K562 (cell line): ENCODE measurements around the gene RO60. TPM values are rescaled to one million over a fixed set of nuclear protein-coding genes. Genes with fewer than 3 reads are reported as not detected.
A peak's percentile ranks its signal among the peaks of the same experiment; 100 is the strongest.

Source experiments
- CHD1 ChIP-seq: fragments of 200-600 bp; sonication (generic); IDR thresholded peaks from one replicate; pipeline ENCODE4 v1.6.1; 2012; ENCODE audit warnings: mild to moderate bottlenecking, moderate library complexity, low read length, inconsistent platforms
- CHD2 ChIP-seq: IDR thresholded peaks from 2 replicates; pipeline ENCODE4 v1.6.1; 2011; ENCODE audit warnings: low read depth, low read length
- KAT7 ChIP-seq: sonication (generic); formaldehyde crosslinking; IDR thresholded peaks from 2 replicates; pipeline ENCODE4 v1.8.0; 2022; ENCODE audit warnings: missing genetic modification reagents, mild to moderate bottlenecking, borderline replicate concordance
- KLF13 ChIP-seq: fragments of 450-650 bp; IDR thresholded peaks from 2 replicates; pipeline ENCODE4 v1.6.1; 2016; ENCODE audit warnings: missing genetic modification characterization, low read depth, mild to moderate bottlenecking, missing compliant biosample characterization, moderate library complexity, borderline replicate concordance
- KLF6 ChIP-seq: fragments of 250-450 bp; sonication (Bioruptor Pico); IDR thresholded peaks from 2 replicates; pipeline ENCODE4 v1.4.0; 2020; ENCODE audit warnings: mild to moderate bottlenecking, moderate library complexity, borderline replicate concordance
- MIER1 ChIP-seq: fragments of 450-650 bp; IDR thresholded peaks from 2 replicates; pipeline ENCODE4 v1.6.1; 2016; ENCODE audit warnings: antibody characterized with exemption, mild to moderate bottlenecking, low read depth
- TCF3 ChIP-seq: sonication (generic); formaldehyde crosslinking; IDR thresholded peaks from 2 replicates; pipeline ENCODE4 v1.4.0; 2020; ENCODE audit warnings: mild to moderate bottlenecking, missing genetic modification reagents
- XRCC3 ChIP-seq: fragments of 450-650 bp; IDR thresholded peaks from 2 replicates; pipeline ENCODE4 v1.6.1; 2017; ENCODE audit warnings: mild to moderate bottlenecking, moderate library complexity
- ZEB2 ChIP-seq: fragments of 450-650 bp; IDR thresholded peaks from 2 replicates; pipeline ENCODE4 v1.6.1; 2016
- ZNF217 ChIP-seq: sonication (generic); formaldehyde crosslinking; IDR thresholded peaks from 2 replicates; pipeline ENCODE4 v1.8.0; 2022; ENCODE audit warnings: mild to moderate bottlenecking, missing genetic modification reagents
- ZNF695 ChIP-seq: fragments of 450-650 bp; formaldehyde crosslinking; IDR thresholded peaks from 2 replicates; pipeline ENCODE4 v1.4.0; 2020; ENCODE audit warnings: mild to moderate bottlenecking, moderate library complexity
- ZSCAN29 ChIP-seq: fragments of 450-650 bp; IDR thresholded peaks from 2 replicates; pipeline ENCODE4 v1.6.1; 2017
- polyA plus RNA-seq, 8 experiments: library from polyadenylated mRNA; depleted of rRNA in 4 of 8; stranded (reverse) in 5 of 8; unstranded in 3 of 8; fragments of >200 nt; fragmentation: Nextera tagmentation in 2 of 8; fragmentation: Illumina TruSeq in 1 of 8; extraction: Ambion mirVana in 2 of 8; extraction: Trizol in 1 of 8; gene quantifications; 2 replicates each; pipeline versions ENCODE4 v1.2.1 to v1.2.3, GENCODE V29; 2011 to 2014; ENCODE audit warnings: inconsistent platforms in 1 of 8, missing spikeins in 1 of 8
- total RNA-seq, 7 experiments: library from RNA; depleted of rRNA in 6 of 7; stranded (reverse); fragments of >200 nt in 6 of 7; fragmentation: Illumina TruSeq in 2 of 7; extraction: Trizol in 2 of 7; gene quantifications; 2 replicates each; pipeline versions ENCODE4 v1.2.1 to v1.2.3, GENCODE V29; 2011 to 2021; ENCODE audit warnings: low replicate concordance in 1 of 7
- TF ChIP-seq, protein P1 (sequence below), 3 experiments: IDR thresholded peaks in 2 of 3; conservative IDR thresholded peaks in 1 of 3; 2 replicates each; pipeline ENCODE4 v1.5.1; 2011 to 2012; ENCODE audit warnings: low read length in 3 of 3, mild to moderate bottlenecking in 3 of 3, control low read depth in 2 of 3, improper control_type of control experiment in 1 of 3, inconsistent platforms in 1 of 3, low read depth in 1 of 3, mixed read lengths in 1 of 3, moderate library complexity in 1 of 3; ENCODE audit not compliant: insufficient read depth in 2 of 3
- TF ChIP-seq, protein P2 (sequence below), 2 experiments: IDR thresholded peaks; 2 replicates each; pipeline ENCODE4 v1.6.1; 2012; ENCODE audit warnings: improper control_type of control experiment in 2 of 2, low read depth in 2 of 2, low read length in 2 of 2, borderline replicate concordance in 1 of 2

The RO60 gene
- total and polyA plus RNA-seq, 9 of the 15 experiments (the other 6 are each of a cell fraction or from before 2014, with no cell fraction given), result 24.9 to 187 (median 101) TPM

DNA sequence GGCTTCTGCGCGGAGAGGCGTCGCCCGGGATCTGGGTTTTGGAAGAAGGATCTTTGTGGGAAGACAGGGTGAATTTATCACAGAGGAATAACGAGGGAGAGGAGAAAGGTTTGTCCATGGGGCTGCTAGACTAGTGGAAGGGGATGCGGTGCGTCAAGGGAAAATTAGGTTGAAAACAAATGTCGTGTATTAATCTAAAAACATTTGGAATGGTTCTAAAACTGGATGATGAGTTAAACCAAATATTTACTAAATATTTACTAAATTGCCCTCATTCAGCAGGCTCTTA, 647 bp downstream of the RO60 start (continued):
- TF ChIP-seq ZEB2 (no peak), TCF3 (CRISPR knock-in tag) (0 out of 2 replicates have a peak, but pooled peaks have one; percentile 16), ZNF695 (CRISPR knock-in tag) (0 out of 2 replicates have a peak, but pooled peaks have one; percentile 1), CHD1 (no peak), ZNF217 (CRISPR knock-in tag) (no peak), XRCC3 (no peak), ZSCAN29 (no peak), MIER1 (no peak; the same call in 1 of the 2 replicates), CHD2 (no peak), KAT7 (CRISPR knock-in tag) (no peak), KLF6 (no peak), KLF13 (tag) (no peak)
- TF ChIP-seq, protein P1, sequence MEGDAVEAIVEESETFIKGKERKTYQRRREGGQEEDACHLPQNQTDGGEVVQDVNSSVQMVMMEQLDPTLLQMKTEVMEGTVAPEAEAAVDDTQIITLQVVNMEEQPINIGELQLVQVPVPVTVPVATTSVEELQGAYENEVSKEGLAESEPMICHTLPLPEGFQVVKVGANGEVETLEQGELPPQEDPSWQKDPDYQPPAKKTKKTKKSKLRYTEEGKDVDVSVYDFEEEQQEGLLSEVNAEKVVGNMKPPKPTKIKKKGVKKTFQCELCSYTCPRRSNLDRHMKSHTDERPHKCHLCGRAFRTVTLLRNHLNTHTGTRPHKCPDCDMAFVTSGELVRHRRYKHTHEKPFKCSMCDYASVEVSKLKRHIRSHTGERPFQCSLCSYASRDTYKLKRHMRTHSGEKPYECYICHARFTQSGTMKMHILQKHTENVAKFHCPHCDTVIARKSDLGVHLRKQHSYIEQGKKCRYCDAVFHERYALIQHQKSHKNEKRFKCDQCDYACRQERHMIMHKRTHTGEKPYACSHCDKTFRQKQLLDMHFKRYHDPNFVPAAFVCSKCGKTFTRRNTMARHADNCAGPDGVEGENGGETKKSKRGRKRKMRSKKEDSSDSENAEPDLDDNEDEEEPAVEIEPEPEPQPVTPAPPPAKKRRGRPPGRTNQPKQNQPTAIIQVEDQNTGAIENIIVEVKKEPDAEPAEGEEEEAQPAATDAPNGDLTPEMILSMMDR (IDR thresholded peaks at IDR 0.05 in 2 of 3, conservative IDR thresholded peaks at IDR 0.05 in 1 of 3; ENCODE audit: insufficient read depth in 2 of 3, low read depth in 1 of 3, low read length in 3 of 3), result peak in 1 of 3 experiments; percentile 9; a peak in 1 of 6 replicates
- TF ChIP-seq, protein P2, sequence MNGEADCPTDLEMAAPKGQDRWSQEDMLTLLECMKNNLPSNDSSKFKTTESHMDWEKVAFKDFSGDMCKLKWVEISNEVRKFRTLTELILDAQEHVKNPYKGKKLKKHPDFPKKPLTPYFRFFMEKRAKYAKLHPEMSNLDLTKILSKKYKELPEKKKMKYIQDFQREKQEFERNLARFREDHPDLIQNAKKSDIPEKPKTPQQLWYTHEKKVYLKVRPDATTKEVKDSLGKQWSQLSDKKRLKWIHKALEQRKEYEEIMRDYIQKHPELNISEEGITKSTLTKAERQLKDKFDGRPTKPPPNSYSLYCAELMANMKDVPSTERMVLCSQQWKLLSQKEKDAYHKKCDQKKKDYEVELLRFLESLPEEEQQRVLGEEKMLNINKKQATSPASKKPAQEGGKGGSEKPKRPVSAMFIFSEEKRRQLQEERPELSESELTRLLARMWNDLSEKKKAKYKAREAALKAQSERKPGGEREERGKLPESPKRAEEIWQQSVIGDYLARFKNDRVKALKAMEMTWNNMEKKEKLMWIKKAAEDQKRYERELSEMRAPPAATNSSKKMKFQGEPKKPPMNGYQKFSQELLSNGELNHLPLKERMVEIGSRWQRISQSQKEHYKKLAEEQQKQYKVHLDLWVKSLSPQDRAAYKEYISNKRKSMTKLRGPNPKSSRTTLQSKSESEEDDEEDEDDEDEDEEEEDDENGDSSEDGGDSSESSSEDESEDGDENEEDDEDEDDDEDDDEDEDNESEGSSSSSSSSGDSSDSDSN (IDR thresholded peaks at IDR 0.05; ENCODE audit: borderline replicate concordance in 1 of 2, low read depth in 2 of 2, low read length in 2 of 2), result no peak
